Panc1 (cell line): ENCODE data around the gene LSM14A. TPM values are rescaled to one million over a fixed set of nuclear protein-coding genes. Genes with fewer than 3 reads are reported as not detected.

ENCODE experiments used
- ATAC-seq: fragments of 200-7000 bp; cut with Tn5 transposase; 2 replicates; pipeline ENCODE4 v1.9.1; 2020; ENCODE audit warnings: mild to moderate bottlenecking, moderate library complexity
- BruUV-seq: library from RNA; stranded (reverse); fragments of 400-500 nt; replicated peaks from 2 replicates; lab custom pipeline; 2021; lab: Mats Ljungman, UMichigan
- CTCF ChIA-PET: fragments of 300-600 bp; sonication (Branson Sonifier 250); formaldehyde crosslinking; loops from one replicate; lab custom pipeline; 2022; ENCODE audit warnings: antibody characterized with exemption; lab: Charles Lee
- POLR2A ChIA-PET: fragments of 300-600 bp; sonication (Branson Sonifier 250); formaldehyde crosslinking; loops from one replicate; lab custom pipeline; 2022; ENCODE audit warnings: antibody characterized with exemption; lab: Charles Lee
- DNase-seq: peaks from one replicate; pipeline ENCODE4 v3.0.0-alpha.2; 2010; ENCODE audit warnings: low read depth, low spot score
- H3K27ac ChIP-seq: 2 replicates; pipeline ENCODE4 v1.5.1; 2011; ENCODE audit warnings: mild to moderate bottlenecking, low read length, inconsistent platforms
- H3K27me3 ChIP-seq: fragments of 200-500 bp; sonication (Bioruptor generic); 2 replicates; pipeline ENCODE4 v1.6.0; 2014; ENCODE audit warnings: low read length, inconsistent platforms; ENCODE audit not compliant: control insufficient read depth, insufficient read depth
- H3K36me3 ChIP-seq: fragments of 200-500 bp; sonication (Bioruptor generic); 2 replicates; pipeline ENCODE4 v1.5.1; 2014; ENCODE audit warnings: inconsistent platforms, mild to moderate bottlenecking, low read length, moderate library complexity; ENCODE audit not compliant: control insufficient read depth, insufficient read depth
- H3K4me1 ChIP-seq: 2 replicates; pipeline ENCODE4 v1.5.1; 2011; ENCODE audit warnings: inconsistent platforms, mild to moderate bottlenecking, low read length, moderate library complexity; ENCODE audit not compliant: control insufficient read depth, insufficient read depth
- H3K4me3 ChIP-seq, 2 experiments: 2 replicates each; pipeline ENCODE4 v1.5.1; 2011 to 2012; ENCODE audit warnings: low read depth in 2 of 2, low read length in 2 of 2, mild to moderate bottlenecking in 2 of 2, inconsistent platforms in 1 of 2, moderate library complexity in 1 of 2
- H3K9me3 ChIP-seq: fragments of 200-500 bp; sonication (Bioruptor generic); 2 replicates; pipeline ENCODE4 v1.5.1; 2014; ENCODE audit warnings: low read depth, mild to moderate bottlenecking, inconsistent platforms, low read length, moderate library complexity; ENCODE audit not compliant: control insufficient read depth, insufficient read depth
- POLR2AphosphoS5 ChIP-seq: IDR thresholded peaks from 2 replicates; pipeline ENCODE4 v1.6.1; 2012; ENCODE audit warnings: mild to moderate bottlenecking, low read depth, low read length, moderate library complexity
- SIN3A ChIP-seq: IDR thresholded peaks from 2 replicates; pipeline ENCODE4 v1.6.1; 2012; ENCODE audit warnings: low read depth, mild to moderate bottlenecking, low read length, moderate library complexity, borderline replicate concordance; ENCODE audit not compliant: insufficient read depth
- TCF7L2 ChIP-seq: IDR thresholded peaks from 2 replicates; pipeline ENCODE4 v1.6.1; 2011; ENCODE audit warnings: mild to moderate bottlenecking, low read depth, low read length, inconsistent platforms
- in situ Hi-C: cut with HindIII; loops from 2 replicates; pipeline ENCODE4 v1.10.0; 2016; ENCODE audit warnings: low sequenced_read_pairs, low pct_unique_long_range_greater_than_20kb
- intact Hi-C: fragments of 100-400 bp; cut with micrococcal nuclease; formaldehyde crosslinking; loops from one replicate; pipeline ENCODE4 v1.10.0; 2022; ENCODE audit not compliant: unreplicated experiment
- total RNA-seq: library from RNA; stranded (reverse); gene quantifications from one replicate; pipeline ENCODE4 v1.2.1, GENCODE V29; 2021; ENCODE audit not compliant: unreplicated experiment
- TF ChIP-seq, protein P1 (sequence below), 2 experiments: IDR thresholded peaks; 2 replicates each; pipeline ENCODE4 v1.6.1; 2011 to 2012; ENCODE audit warnings: low read depth in 2 of 2, control low read depth in 1 of 2, low read length in 1 of 2, mild to moderate bottlenecking in 1 of 2, moderate library complexity in 1 of 2; ENCODE audit not compliant: insufficient read depth in 1 of 2
- TF ChIP-seq, protein P2 (sequence below): fragments of 450-650 bp; IDR thresholded peaks from 2 replicates; pipeline ENCODE4 v1.5.1; 2017; ENCODE audit warnings: mild to moderate bottlenecking

The LSM14A gene
- total RNA-seq, 1 experiment from 2014 or later = 152 TPM

DNA sequence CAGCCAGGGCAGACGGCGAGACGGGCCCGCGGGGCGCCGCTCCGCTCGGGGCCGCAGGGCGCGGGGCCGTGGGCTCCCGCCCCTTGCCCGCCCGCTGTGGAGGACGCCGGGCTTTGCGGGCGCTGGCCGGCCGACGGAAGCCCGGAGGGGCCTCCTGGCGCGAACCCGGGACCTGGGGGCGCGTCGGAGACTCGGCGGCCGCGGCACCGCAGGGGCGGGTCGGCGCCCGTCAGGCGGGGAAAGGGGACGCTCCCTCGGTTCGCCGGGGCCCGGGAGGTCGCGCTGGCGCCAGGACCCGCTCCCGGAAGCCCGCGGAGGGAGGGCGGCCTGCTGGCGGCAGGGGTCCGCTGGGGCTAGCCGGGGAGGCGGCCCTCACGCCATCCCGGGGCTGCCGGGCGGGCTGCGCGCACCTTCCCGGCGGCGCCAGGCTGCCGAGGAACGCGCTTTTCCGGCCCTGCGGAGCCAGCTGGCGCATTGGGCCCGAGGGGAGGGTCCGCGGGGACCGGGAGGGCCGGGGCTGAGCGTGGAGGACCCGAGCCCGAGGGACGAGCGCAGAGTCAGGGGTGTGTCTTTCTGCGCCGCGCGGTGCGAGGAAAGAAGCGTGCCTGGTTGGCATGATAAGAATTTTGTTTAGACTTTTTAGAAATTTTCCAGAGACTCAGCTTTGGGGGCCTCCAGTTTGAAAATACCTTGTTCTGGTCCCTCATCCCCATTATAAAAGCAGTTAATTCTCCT lies 82.6 kb downstream of the LSM14A start:
- POLR2A ChIA-PET = interaction anchor here (0.5 kb wide), 1 partner anchor 49 kb away, joined by 6 read pairs; no protein-coding TSS in a partner anchor
- BruUV-seq = no TSS peak
- no peak for DNase-seq
- intact Hi-C loops = no loop called here
- TF ChIP-seq, protein P1, sequence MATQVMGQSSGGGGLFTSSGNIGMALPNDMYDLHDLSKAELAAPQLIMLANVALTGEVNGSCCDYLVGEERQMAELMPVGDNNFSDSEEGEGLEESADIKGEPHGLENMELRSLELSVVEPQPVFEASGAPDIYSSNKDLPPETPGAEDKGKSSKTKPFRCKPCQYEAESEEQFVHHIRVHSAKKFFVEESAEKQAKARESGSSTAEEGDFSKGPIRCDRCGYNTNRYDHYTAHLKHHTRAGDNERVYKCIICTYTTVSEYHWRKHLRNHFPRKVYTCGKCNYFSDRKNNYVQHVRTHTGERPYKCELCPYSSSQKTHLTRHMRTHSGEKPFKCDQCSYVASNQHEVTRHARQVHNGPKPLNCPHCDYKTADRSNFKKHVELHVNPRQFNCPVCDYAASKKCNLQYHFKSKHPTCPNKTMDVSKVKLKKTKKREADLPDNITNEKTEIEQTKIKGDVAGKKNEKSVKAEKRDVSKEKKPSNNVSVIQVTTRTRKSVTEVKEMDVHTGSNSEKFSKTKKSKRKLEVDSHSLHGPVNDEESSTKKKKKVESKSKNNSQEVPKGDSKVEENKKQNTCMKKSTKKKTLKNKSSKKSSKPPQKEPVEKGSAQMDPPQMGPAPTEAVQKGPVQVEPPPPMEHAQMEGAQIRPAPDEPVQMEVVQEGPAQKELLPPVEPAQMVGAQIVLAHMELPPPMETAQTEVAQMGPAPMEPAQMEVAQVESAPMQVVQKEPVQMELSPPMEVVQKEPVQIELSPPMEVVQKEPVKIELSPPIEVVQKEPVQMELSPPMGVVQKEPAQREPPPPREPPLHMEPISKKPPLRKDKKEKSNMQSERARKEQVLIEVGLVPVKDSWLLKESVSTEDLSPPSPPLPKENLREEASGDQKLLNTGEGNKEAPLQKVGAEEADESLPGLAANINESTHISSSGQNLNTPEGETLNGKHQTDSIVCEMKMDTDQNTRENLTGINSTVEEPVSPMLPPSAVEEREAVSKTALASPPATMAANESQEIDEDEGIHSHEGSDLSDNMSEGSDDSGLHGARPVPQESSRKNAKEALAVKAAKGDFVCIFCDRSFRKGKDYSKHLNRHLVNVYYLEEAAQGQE (IDR thresholded peaks at IDR 0.05; ENCODE audit: insufficient read depth in 1 of 2, low read depth in 2 of 2, low read length in 1 of 2) = no peak
- TF ChIP-seq, protein P2, sequence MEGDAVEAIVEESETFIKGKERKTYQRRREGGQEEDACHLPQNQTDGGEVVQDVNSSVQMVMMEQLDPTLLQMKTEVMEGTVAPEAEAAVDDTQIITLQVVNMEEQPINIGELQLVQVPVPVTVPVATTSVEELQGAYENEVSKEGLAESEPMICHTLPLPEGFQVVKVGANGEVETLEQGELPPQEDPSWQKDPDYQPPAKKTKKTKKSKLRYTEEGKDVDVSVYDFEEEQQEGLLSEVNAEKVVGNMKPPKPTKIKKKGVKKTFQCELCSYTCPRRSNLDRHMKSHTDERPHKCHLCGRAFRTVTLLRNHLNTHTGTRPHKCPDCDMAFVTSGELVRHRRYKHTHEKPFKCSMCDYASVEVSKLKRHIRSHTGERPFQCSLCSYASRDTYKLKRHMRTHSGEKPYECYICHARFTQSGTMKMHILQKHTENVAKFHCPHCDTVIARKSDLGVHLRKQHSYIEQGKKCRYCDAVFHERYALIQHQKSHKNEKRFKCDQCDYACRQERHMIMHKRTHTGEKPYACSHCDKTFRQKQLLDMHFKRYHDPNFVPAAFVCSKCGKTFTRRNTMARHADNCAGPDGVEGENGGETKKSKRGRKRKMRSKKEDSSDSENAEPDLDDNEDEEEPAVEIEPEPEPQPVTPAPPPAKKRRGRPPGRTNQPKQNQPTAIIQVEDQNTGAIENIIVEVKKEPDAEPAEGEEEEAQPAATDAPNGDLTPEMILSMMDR = no peak
- TF ChIP-seq TCF7L2 (no peak), POLR2AphosphoS5 (no peak), SIN3A (peak; percentile 68; the same call in 1 of the 2 replicates)
- peak overlapping the region; percentile 74 for H3K27ac ChIP-seq
- no peaks in the 10 kb centered on the region for H3K27me3 ChIP-seq
- no peaks in the 10 kb centered on the region for H3K9me3 ChIP-seq
- ATAC-seq = peak; percentile 93
- peaks cover 12% of the 10 kb centered on the region; the same call in 1 of the 2 replicates for H3K4me1 ChIP-seq
- no peaks in the 10 kb centered on the region for H3K36me3 ChIP-seq
- CTCF ChIA-PET = no interaction called here
- in situ Hi-C loops = no loop called here
- H3K4me3 ChIP-seq = peak overlapping the region; percentile 78 to 82

DNA sequence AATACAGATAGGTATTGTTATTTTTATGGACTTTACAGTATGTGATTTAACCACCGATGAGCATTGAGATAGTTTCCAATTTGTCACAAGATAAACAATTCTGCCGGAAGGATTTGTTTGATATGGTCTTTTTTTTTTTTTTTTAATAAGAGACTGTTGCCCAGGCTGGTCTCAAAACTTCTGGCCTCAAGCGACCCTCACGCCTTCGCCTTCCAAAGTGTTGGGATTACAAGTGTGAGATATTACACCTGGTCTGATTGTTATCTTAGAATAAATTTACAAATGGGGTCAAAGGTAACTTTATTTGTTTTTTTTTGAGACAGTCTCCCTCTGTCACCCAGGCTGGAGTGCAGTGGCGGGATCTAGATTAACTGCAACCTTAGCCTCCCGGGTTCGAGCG lies 83.2 kb downstream of the LSM14A start:
- in situ Hi-C loops = no loop called here
- POLR2A ChIA-PET = interaction anchor here (0.5 kb wide), 1 partner anchor 50 kb away, joined by 6 read pairs; no protein-coding TSS in a partner anchor
- intact Hi-C loops = no loop called here
- no TSS peak for BruUV-seq
- TF ChIP-seq, protein P1 (IDR thresholded peaks at IDR 0.05; ENCODE audit: insufficient read depth in 1 of 2, low read depth in 2 of 2, low read length in 1 of 2) = no peak
- TF ChIP-seq, protein P2 = no peak
- TF ChIP-seq SIN3A = no peak
- no peak for TF ChIP-seq POLR2AphosphoS5
- TF ChIP-seq TCF7L2 = no peak
- CTCF ChIA-PET = no interaction called here
- peaks cover 12% of the 10 kb centered on the region; the same call in 1 of the 2 replicates for H3K4me1 ChIP-seq
- no peaks in the 10 kb centered on the region for H3K9me3 ChIP-seq
- no peaks in the 10 kb centered on the region for H3K36me3 ChIP-seq
- peak overlapping the region; percentile 74 for H3K27ac ChIP-seq
- peak overlapping the region; percentile 78 to 82 for H3K4me3 ChIP-seq
- ATAC-seq (no peak), DNase-seq (no peak)
- no peaks in the 10 kb centered on the region for H3K27me3 ChIP-seq
